22Rv1 (cell line): Measurements from ENCODE around the gene TCF4.

ENCODE experiments used
- H3K27ac ChIP-seq: fragments of 450-650 bp; 2 replicates; pipeline ENCODE4 v1.5.1; 2017
- CTCF ChIP-seq: fragments of 450-650 bp; IDR thresholded peaks from 2 replicates; pipeline ENCODE4 v1.5.1; 2017; ENCODE audit warnings: mild to moderate bottlenecking
- ZFX ChIP-seq: fragments of 450-650 bp; IDR thresholded peaks from 2 replicates; pipeline ENCODE4 v1.6.1; 2017; ENCODE audit warnings: antibody characterized with exemption, borderline replicate concordance

The TCF4 gene

GRCh38 chr18:55251254-55251971 is 336.6 kb downstream of the TCF4 start:
- no peak overlapping the region for H3K27ac ChIP-seq
- TF ChIP-seq ZFX (no peak), CTCF (no peak)

- H3K27ac ChIP-seq, result no peak overlapping the region
- TF ChIP-seq CTCF (no peak), ZFX (no peak)
These were observed 337.2 kb downstream of the TCF4 start for GRCh38 chr18:55250768-55251173.

- TF ChIP-seq ZFX (no peak), CTCF (no peak)
- H3K27ac ChIP-seq, result no peak overlapping the region
These were observed 338.4 kb downstream of the TCF4 start for GRCh38 chr18:55249550-55249949.

- no peak for TF ChIP-seq ZFX
- no peak for TF ChIP-seq CTCF
- H3K27ac ChIP-seq, result no peak overlapping the region
These were observed 339.5 kb downstream of the TCF4 start for GRCh38 chr18:55248495-55248894.

- H3K27ac ChIP-seq, result no peak overlapping the region
These were observed 341.0 kb downstream of the TCF4 start for GRCh38 chr18:55247032-55247431.

GRCh38 chr18:55246278-55246677 is 341.7 kb downstream of the TCF4 start:
- no peak overlapping the region for H3K27ac ChIP-seq
- TF ChIP-seq ZFX, result no peak
- no peak for TF ChIP-seq CTCF

More at GRCh38 chr18:55247032-55247431, 341.0 kb downstream of the TCF4 start:
- TF ChIP-seq CTCF, result no peak
- TF ChIP-seq ZFX, result no peak

- TF ChIP-seq CTCF, result no peak
- no peak for TF ChIP-seq ZFX
These were observed 342.8 kb downstream of the TCF4 start for GRCh38 chr18:55245211-55245614.

More at GRCh38 chr18:55245211-55245614, 342.8 kb downstream of the TCF4 start:
- no peak overlapping the region for H3K27ac ChIP-seq
